Measurements from ENCODE around the gene MOCS3.
"Not testable (repeated sequence)": the region's sequence is repeated elsewhere in the genome, so short reads cannot be mapped to it uniquely, and the experiment has no call there.

MOCS3 gene

GRCh38 chr20:50957276-50957675 is 1.3 kb upstream of the MOCS3 start:
- no peaks in the 10 kb centered on the region for H3K9me3 Mint-ChIP-seq
- peaks cover 29% of the 10 kb centered on the region for H3K4me1 Mint-ChIP-seq (ENCODE audit: low read depth)
- no peaks in the 10 kb centered on the region for H3K27me3 Mint-ChIP-seq
- peak overlapping the region; percentile 95 for H3K27ac Mint-ChIP-seq
- intact Hi-C loops (cut with micrococcal nuclease), result no loop called here
- H3K4me3 Mint-ChIP-seq, result peak overlapping the region; percentile 92
- H3K36me3 Mint-ChIP-seq (ENCODE audit: low read depth), result peaks cover 57% of the 10 kb centered on the region

GRCh38 chr20:50957798-50958614 is 612 bp upstream of the MOCS3 start, which contains the start of gene DPM1:
DPM1 (minus strand) TSS chr20:50958532; CDS start chr20:50958523, 9 bp downstream.
- Mint-ChIP-seq H3K27ac (peak within 1 kb of the TSS; percentile 95), H3K4me1 (ENCODE audit: low read depth) (peaks cover 29% of the 10 kb centered on the region), H3K36me3 (ENCODE audit: low read depth) (peaks cover 55% of the 10 kb centered on the region), H3K27me3 (no peaks in the 10 kb centered on the region), H3K4me3 (peak within 1 kb of the TSS; percentile 92), H3K9me3 (no peaks in the 10 kb centered on the region)
- intact Hi-C loops (cut with micrococcal nuclease), result loop anchor here (1.0 kb wide), 1 partner anchor 27 kb away; the partner anchor contains the start of gene ADNP

DNA sequence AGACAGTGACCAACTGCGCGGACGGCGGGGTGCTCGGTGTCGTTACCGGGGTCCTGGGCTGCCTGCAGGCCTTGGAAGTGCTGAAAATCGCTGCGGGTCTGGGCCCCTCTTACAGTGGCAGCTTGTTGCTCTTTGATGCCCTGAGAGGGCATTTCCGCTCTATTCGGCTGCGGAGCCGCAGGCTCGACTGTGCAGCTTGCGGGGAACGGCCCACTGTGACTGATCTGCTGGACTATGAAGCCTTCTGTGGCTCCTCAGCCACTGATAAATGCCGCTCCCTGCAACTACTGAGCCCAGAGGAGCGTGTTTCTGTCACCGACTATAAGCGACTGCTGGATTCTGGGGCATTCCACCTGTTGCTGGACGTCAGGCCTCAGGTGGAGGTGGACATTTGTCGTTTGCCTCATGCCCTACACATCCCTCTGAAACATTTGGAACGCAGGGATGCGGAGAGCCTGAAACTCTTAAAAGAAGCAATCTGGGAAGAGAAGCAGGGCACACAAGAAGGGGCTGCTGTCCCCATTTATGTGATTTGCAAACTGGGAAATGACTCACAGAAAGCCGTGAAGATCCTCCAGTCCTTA is 1.0 kb downstream of the MOCS3 start:
- peaks cover 29% of the 10 kb centered on the region for H3K4me1 Mint-ChIP-seq (ENCODE audit: low read depth)
- H3K9me3 Mint-ChIP-seq, result no peaks in the 10 kb centered on the region
- peak overlapping the region; percentile 95 for H3K27ac Mint-ChIP-seq
- peaks cover 39% of the 10 kb centered on the region for H3K36me3 Mint-ChIP-seq (ENCODE audit: low read depth)
- intact Hi-C loops (cut with micrococcal nuclease), result no loop called here
- peak overlapping the region; percentile 92 for H3K4me3 Mint-ChIP-seq
- H3K27me3 Mint-ChIP-seq, result no peaks in the 10 kb centered on the region

DNA sequence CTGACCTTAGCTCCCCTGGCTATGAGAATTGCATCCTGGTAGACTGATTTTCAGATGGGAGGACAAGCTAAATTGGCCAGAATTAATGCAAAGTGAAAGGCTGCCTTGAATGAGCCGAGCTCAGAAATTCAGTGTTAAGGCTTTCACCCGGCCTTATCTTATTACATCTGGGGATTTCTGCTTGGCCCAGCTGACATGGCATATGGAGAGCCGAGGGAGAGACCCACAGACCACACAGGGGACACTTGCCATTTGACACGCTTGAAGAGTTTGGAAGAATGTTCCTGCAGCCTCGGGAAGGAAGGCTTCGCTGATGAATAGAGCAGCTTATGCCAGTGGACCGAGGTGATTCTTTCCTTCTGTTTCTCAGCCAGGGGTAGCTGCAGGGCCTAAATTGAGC is 9.0 kb downstream of the MOCS3 start:
- Mint-ChIP-seq H3K27ac (no peak overlapping the region), H3K36me3 (ENCODE audit: low read depth) (peaks cover under 1% of the 10 kb centered on the region)
- intact Hi-C loops (cut with micrococcal nuclease), result no loop called here

GRCh38 chr20:50968289-50968688 is 9.7 kb downstream of the MOCS3 start:
- Mint-ChIP-seq H3K36me3 (ENCODE audit: low read depth) (no peaks in the 10 kb centered on the region), H3K27ac (no peak overlapping the region), H3K4me3 (no peak overlapping the region), H3K9me3 (no peaks in the 10 kb centered on the region), H3K27me3 (peaks cover 20% of the 10 kb centered on the region), H3K4me1 (ENCODE audit: low read depth) (no peaks in the 10 kb centered on the region)
- intact Hi-C loops (cut with micrococcal nuclease), result no loop called here

More for the DNA sequence above, 9.0 kb downstream of the MOCS3 start:
- no peaks in the 10 kb centered on the region for H3K4me1 Mint-ChIP-seq (ENCODE audit: low read depth)
- H3K9me3 Mint-ChIP-seq, result no peaks in the 10 kb centered on the region
- H3K27me3 Mint-ChIP-seq, result peaks cover 18% of the 10 kb centered on the region
- no peak overlapping the region for H3K4me3 Mint-ChIP-seq

GRCh38 chr20:50969435-50969834 is 10.8 kb downstream of the MOCS3 start:
- intact Hi-C loops (cut with micrococcal nuclease), result no loop called here
- Mint-ChIP-seq H3K27me3 (peaks cover 24% of the 10 kb centered on the region), H3K36me3 (ENCODE audit: low read depth) (no peaks in the 10 kb centered on the region), H3K4me3 (no peak overlapping the region), H3K4me1 (ENCODE audit: low read depth) (no peaks in the 10 kb centered on the region), H3K27ac (no peak overlapping the region), H3K9me3 (no peaks in the 10 kb centered on the region)

- Mint-ChIP-seq H3K36me3 (ENCODE audit: low read depth) (no peaks in the 10 kb centered on the region), H3K9me3 (no peaks in the 10 kb centered on the region), H3K27ac (no peak overlapping the region), H3K4me1 (ENCODE audit: low read depth) (no peaks in the 10 kb centered on the region), H3K4me3 (no peak overlapping the region), H3K27me3 (peaks cover 22% of the 10 kb centered on the region)
- intact Hi-C loops (cut with micrococcal nuclease), result no loop called here
Measured at GRCh38 chr20:50969912-50970311, 11.3 kb downstream of the MOCS3 start.

DNA sequence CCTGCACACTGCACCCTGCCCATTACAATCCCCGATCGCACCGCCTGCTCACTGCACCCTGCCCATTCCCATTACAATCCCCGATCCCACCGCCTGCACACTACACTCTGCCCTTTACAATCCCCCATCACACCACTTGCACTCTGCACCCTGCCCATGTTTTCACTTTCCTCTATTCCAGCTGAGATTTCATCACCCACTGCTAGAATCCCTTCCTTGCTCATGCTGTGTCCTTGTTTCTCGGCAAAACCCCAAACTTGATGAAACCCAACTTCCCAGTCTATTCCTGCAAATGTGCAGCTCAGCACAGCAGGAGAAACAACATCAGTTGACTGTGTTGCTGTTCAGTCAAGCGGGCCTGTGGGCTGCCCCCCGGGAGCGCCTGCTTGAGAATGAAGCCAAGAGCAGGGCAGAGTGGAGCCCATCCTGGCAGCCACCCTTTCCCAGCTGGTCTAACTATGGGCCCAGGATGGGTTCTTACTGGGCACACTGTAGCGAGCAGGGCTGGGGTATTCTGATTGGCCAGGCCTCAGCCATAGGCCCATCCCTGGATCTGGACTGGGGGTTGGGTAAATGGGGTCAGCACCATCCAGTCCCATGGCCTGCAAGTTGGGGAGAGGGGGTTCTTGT is 17.2 kb downstream of the MOCS3 start:
- no peak overlapping the region for H3K27ac Mint-ChIP-seq
- H3K27me3 Mint-ChIP-seq, result peaks cover 25% of the 10 kb centered on the region
- H3K4me1 Mint-ChIP-seq (ENCODE audit: low read depth), result peaks cover 26% of the 10 kb centered on the region
- intact Hi-C loops (cut with micrococcal nuclease), result no loop called here
- no peaks in the 10 kb centered on the region for H3K36me3 Mint-ChIP-seq (ENCODE audit: low read depth)
- H3K9me3 Mint-ChIP-seq, result no peaks in the 10 kb centered on the region
- H3K4me3 Mint-ChIP-seq, result no peak overlapping the region

DNA sequence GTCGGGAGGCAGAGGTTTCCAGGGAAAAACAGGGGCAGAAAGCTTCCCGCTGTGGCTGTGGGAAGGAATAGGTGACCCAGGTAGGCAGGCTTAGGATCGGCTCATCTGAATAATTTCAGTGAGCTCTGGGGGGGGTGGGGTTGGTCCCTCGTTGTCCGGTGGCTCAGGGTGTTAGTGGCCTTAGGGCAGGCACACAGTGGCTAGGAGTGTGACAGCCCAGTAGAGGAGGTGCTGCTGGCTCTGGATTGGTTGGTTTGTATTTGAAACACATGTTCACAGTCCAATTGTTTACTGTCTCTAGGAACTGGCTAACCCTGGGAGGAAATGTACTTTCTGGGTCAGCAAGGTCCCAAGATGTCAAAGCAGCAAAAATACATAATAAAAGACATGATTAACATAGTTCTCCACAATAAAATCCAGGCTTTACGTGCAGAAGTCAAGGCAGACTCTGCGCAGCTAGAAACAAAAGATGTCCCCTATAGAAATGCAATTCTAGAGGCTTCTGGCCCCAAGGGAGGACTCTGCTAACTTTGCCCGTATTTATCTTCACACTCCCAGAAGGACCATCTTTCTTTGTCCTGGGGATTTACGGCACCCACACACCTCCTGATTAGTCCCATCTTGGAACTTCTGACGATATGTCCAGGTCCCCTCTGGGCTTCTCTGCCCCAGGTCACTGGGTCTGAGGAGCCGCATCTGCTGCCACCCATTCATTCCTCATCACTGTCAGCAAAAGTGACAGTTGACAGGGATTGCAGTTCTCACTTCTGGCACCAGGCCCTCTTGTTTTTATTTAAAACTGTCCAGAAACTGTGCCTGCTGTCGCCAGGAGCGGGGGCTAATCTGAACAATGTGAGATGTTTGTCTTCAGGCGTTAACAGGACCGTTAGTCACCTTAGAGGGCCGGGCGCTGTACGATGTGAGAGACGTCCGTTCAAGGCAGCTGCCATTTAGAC is 18.7 kb downstream of the MOCS3 start:
- Mint-ChIP-seq H3K27me3 (peaks cover 25% of the 10 kb centered on the region), H3K4me1 (ENCODE audit: low read depth) (peaks cover 34% of the 10 kb centered on the region)

DNA sequence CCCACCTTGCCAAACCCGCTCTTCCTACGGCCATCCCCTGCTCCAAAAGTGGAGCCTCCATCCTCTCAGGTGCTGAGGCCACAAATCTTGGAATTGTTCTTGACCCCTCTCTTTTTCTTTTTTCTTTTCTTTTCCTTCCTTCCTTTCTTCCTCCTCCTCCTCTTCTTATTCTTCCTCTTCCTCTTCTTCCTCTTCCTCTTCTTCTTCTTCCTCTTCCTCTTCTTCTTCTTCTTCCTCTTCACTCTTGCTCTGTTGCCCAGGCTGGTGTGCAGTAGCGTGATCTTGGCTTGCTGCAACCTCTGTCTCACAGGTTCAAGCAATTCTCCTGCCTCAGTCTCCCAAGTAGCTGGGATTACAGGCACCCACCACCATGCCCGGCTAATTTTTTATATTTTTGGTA is 19.9 kb downstream of the MOCS3 start:
- H3K9me3 Mint-ChIP-seq; H3K27ac Mint-ChIP-seq; H3K4me3 Mint-ChIP-seq; H3K36me3 Mint-ChIP-seq (ENCODE audit: low read depth); intact Hi-C loops (cut with micrococcal nuclease): not testable (repeated sequence)
- Mint-ChIP-seq H3K27me3 (peaks cover 21% of the 10 kb centered on the region), H3K4me1 (ENCODE audit: low read depth) (peaks cover 44% of the 10 kb centered on the region)

More for the DNA sequence above, 18.7 kb downstream of the MOCS3 start:
- H3K9me3 Mint-ChIP-seq, result no peaks in the 10 kb centered on the region
- H3K27ac Mint-ChIP-seq, result no peak overlapping the region
- H3K36me3 Mint-ChIP-seq (ENCODE audit: low read depth), result no peaks in the 10 kb centered on the region
- intact Hi-C loops (cut with micrococcal nuclease), result no loop called here
- H3K4me3 Mint-ChIP-seq, result no peak overlapping the region

GRCh38 chr20:50980071-50980681 is 21.6 kb downstream of the MOCS3 start:
- no peak overlapping the region for H3K4me3 Mint-ChIP-seq
- no peaks in the 10 kb centered on the region for H3K36me3 Mint-ChIP-seq (ENCODE audit: low read depth)
- peak overlapping the region; percentile 25 for H3K27ac Mint-ChIP-seq
- H3K9me3 Mint-ChIP-seq, result no peaks in the 10 kb centered on the region
- H3K27me3 Mint-ChIP-seq, result peaks cover 25% of the 10 kb centered on the region
- H3K4me1 Mint-ChIP-seq (ENCODE audit: low read depth), result peaks cover 44% of the 10 kb centered on the region
- intact Hi-C loops (cut with micrococcal nuclease), result loop anchor here (10.0 kb wide), 1 partner anchor 615 kb away; no protein-coding TSS in a partner anchor

DNA sequence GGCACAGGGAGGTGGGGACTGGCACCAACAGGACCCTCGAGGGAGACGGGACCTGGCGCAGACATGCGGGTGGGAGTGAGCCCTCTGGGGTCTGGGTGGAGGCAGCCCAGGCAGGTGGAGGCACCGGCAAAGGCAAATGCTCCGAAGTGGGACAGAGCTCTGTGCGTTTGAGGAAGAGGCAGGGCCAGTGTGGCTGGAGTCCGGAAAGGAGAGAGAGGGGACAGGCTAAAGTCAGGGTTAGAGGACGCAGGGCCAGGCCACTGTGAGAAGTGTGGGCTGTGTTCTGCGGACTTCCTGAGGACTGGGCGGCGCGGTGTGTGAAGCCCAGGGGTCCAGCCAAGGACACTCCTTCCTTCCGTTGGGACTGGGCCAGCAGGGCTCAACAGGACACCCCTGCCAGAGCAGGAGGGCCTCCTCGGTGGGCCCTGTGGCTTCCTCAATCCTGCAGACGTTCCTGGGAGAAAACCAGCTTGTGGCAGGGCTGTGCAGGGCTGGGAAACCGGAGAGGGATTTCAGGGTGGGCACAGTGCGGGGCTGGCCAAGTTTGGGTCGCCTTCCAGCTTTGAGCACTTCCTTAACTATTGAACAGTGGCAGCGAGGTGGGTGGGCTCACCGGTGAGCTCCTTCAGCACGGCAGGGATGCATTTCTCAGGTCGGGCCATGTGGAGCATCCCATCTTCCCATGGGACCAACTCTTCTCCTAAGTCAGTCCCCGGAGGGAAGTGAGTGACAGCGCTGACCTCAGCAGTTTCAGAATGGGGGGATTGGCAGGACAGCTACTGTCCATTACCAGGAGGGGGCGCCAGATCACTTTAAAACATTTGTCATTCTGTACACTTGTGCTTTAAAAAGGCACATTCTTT is 22.5 kb downstream of the MOCS3 start:
- intact Hi-C loops (cut with micrococcal nuclease), result loop anchor here (10.0 kb wide), 1 partner anchor 614 kb away; no protein-coding TSS in a partner anchor
- Mint-ChIP-seq H3K27ac (peak overlapping the region; percentile 25), H3K27me3 (peaks cover 24% of the 10 kb centered on the region), H3K4me3 (no peak overlapping the region), H3K36me3 (ENCODE audit: low read depth) (no peaks in the 10 kb centered on the region), H3K4me1 (ENCODE audit: low read depth) (peaks cover 44% of the 10 kb centered on the region), H3K9me3 (no peaks in the 10 kb centered on the region)

Data from dendritic cell treated with granulocyte-macrophage colony-stimulating factor and Interleukin-4, amounts not matched to agents 40 ng/mL and 50 ng/mL, for 4 days (primary cell).